ENCODE measurements around the gene SLC38A8.

SLC38A8 gene

GRCh38 chr16:84068041-84068440, 25.4 kb upstream of the SLC38A8 start:
- no peak for DNase-seq

- DNase-seq, result no peak
Measured at GRCh38 chr16:84067640-84068039, 25.0 kb upstream of the SLC38A8 start.

GRCh38 chr16:84065536-84066132, 23.0 kb upstream of the SLC38A8 start:
- peak; percentile 75 for DNase-seq

GRCh38 chr16:84063980-84064379, 21.4 kb upstream of the SLC38A8 start:
- DNase-seq, result no peak

- peak; percentile 76 for DNase-seq
Measured at GRCh38 chr16:84062734-84063640, 20.4 kb upstream of the SLC38A8 start.

- no peak for DNase-seq
Measured at GRCh38 chr16:84061236-84061819, 18.7 kb upstream of the SLC38A8 start.

GRCh38 chr16:84059946-84060901, 17.6 kb upstream of the SLC38A8 start:
- DNase-seq, result no peak

GRCh38 chr16:84059111-84059510, 16.5 kb upstream of the SLC38A8 start:
- DNase-seq, result no peak

- no peak for DNase-seq
Measured at GRCh38 chr16:84058664-84059063, 16.1 kb upstream of the SLC38A8 start.

- DNase-seq, result no peak
Measured at GRCh38 chr16:84058211-84058610, 15.6 kb upstream of the SLC38A8 start.

GRCh38 chr16:84056933-84057332, 14.3 kb upstream of the SLC38A8 start:
- no peak for DNase-seq

- DNase-seq, result no peak
Measured at GRCh38 chr16:84055801-84056634, 13.4 kb upstream of the SLC38A8 start.

GRCh38 chr16:84055366-84055765, 12.8 kb upstream of the SLC38A8 start:
- DNase-seq, result no peak

GRCh38 chr16:84054916-84055315, 12.3 kb upstream of the SLC38A8 start:
- DNase-seq, result peak; percentile 5

- DNase-seq, result no peak
Measured at GRCh38 chr16:84054271-84054670, 11.7 kb upstream of the SLC38A8 start.

- no peak for DNase-seq
Measured at GRCh38 chr16:84053237-84053636, 10.6 kb upstream of the SLC38A8 start.

GRCh38 chr16:84052071-84052622, 9.6 kb upstream of the SLC38A8 start:
- no peak for DNase-seq

GRCh38 chr16:84050316-84050715, 7.7 kb upstream of the SLC38A8 start:
- no peak for DNase-seq

GRCh38 chr16:84049403-84050060, 6.9 kb upstream of the SLC38A8 start:
- DNase-seq, result no peak

- DNase-seq, result no peak
Measured at GRCh38 chr16:84048871-84049270, 6.3 kb upstream of the SLC38A8 start.

- no peak for DNase-seq
Measured at GRCh38 chr16:84048270-84048669, 5.7 kb upstream of the SLC38A8 start.

All from hematopoietic multipotent progenitor cell treated with erythropoietin and hydrocortisone succinate and interleukin-3 and kit ligand, for 6 days (in vitro differentiated cells).